Fibroblast of gingiva (primary cell): Measurements from ENCODE around the gene FAM149B1.

Source experiments
- DNase-seq: peaks from one replicate; pipeline ENCODE4 v3.0.0-alpha.2; 2011; ENCODE audit warnings: low read depth

Gene FAM149B1

GRCh38 chr10:73287441-73287840 is 119.5 kb downstream of the FAM149B1 start:
- no peak for DNase-seq

GRCh38 chr10:73289958-73290357 is 122.0 kb downstream of the FAM149B1 start:
- no peak for DNase-seq

- no peak for DNase-seq
These were observed 125.5 kb downstream of the FAM149B1 start for GRCh38 chr10:73293461-73293860.
